Putamen (tissue), 1 donor: ENCODE results near the gene PDZD7.
A peak's percentile ranks its signal among the peaks of the same experiment; 100 is the strongest.

Experiments
- DNase-seq: peaks from one replicate; pipeline ENCODE4 v3.0.0-alpha.2; 2016; ENCODE audit warnings: low spot score

The PDZD7 gene

GRCh38 chr10:101002456-101002855, 28.5 kb downstream of the PDZD7 start:
- DNase-seq, result no peak

- no peak for DNase-seq
Observed at GRCh38 chr10:101001659-101002035, 29.3 kb downstream of the PDZD7 start.

GRCh38 chr10:101000915-101001658, 29.8 kb downstream of the PDZD7 start:
- DNase-seq, result peak; percentile 86

- no peak for DNase-seq
Observed at GRCh38 chr10:101000127-101000914, 30.6 kb downstream of the PDZD7 start.

GRCh38 chr10:100999742-101000126, 31.2 kb downstream of the PDZD7 start, which contains the start of gene LZTS2:
TSS of gene LZTS2 (plus strand) at chr10:100999808. CDS start at chr10:101002539, 2,731 bp downstream.
- no peak for DNase-seq

- DNase-seq, result peak; percentile 88
Observed at GRCh38 chr10:100998991-100999741, 31.8 kb downstream of the PDZD7 start.

- peak; percentile 96 for DNase-seq
Observed at GRCh38 chr10:100998183-100998990, 32.5 kb downstream of the PDZD7 start.

GRCh38 chr10:100997360-100998182, 33.4 kb downstream of the PDZD7 start:
- peak; percentile 61 for DNase-seq

- DNase-seq, result no peak
Observed at GRCh38 chr10:100996678-100997359, 34.1 kb downstream of the PDZD7 start.

GRCh38 chr10:100995181-100995580, 35.7 kb downstream of the PDZD7 start:
- no peak for DNase-seq

- DNase-seq, result peak; percentile 75
Observed at GRCh38 chr10:100993986-100994708, 36.8 kb downstream of the PDZD7 start.

GRCh38 chr10:100989088-100989487, 41.8 kb downstream of the PDZD7 start:
- no peak for DNase-seq

- DNase-seq, result no peak
Observed at GRCh38 chr10:100988166-100988565, 42.8 kb downstream of the PDZD7 start.

- no peak for DNase-seq
Observed at GRCh38 chr10:100987685-100988049, 43.3 kb downstream of the PDZD7 start.

GRCh38 chr10:100986952-100987684, 43.8 kb downstream of the PDZD7 start, which contains the start of the genes MRPL43 and TWNK:
TSS of gene MRPL43 (minus strand) at chr10:100987497. CDS start at chr10:100987443, 54 bp downstream.
TSS of gene TWNK (plus strand) at chr10:100987543. CDS start at chr10:100988211, 668 bp downstream.
- DNase-seq, result peak; percentile 89

- DNase-seq, result no peak
Observed at GRCh38 chr10:100986623-100986951, 44.3 kb downstream of the PDZD7 start.

GRCh38 chr10:100985336-100985735, 45.6 kb downstream of the PDZD7 start:
- DNase-seq, result no peak

- no peak for DNase-seq
Observed at GRCh38 chr10:100984672-100985177, 46.2 kb downstream of the PDZD7 start.
